Measurements from ENCODE around the gene PEX16.

Gene PEX16

GRCh38 chr11:45876401-45876800 is 41.3 kb downstream of the PEX16 start:
- DNase-seq (ENCODE audit: low read depth), result no peak

GRCh38 chr11:45872651-45873356 is 44.9 kb downstream of the PEX16 start:
- DNase-seq (ENCODE audit: low read depth), result peak; percentile 68
- H3K4me3 ChIP-seq (ENCODE audit: low read depth, low read length), result no peak overlapping the region
- no peak for TF ChIP-seq MAX (IDR thresholded peaks at IDR 0.05; ENCODE audit: low read depth, low read length)
- no peak for TF ChIP-seq POLR2A (IDR thresholded peaks at IDR 0.05; ENCODE audit: extremely low read depth, insufficient read length)
- no peak for TF ChIP-seq MYC (IDR thresholded peaks at IDR 0.05; ENCODE audit: low read depth, low read length)
- peak; percentile 83 for TF ChIP-seq CTCF (IDR thresholded peaks at IDR 0.05; ENCODE audit: low read depth, low read length)

More at GRCh38 chr11:45876401-45876800, 41.3 kb downstream of the PEX16 start:
- no peak for TF ChIP-seq MAX (IDR thresholded peaks at IDR 0.05; ENCODE audit: low read depth, low read length)
- TF ChIP-seq CTCF (IDR thresholded peaks at IDR 0.05; ENCODE audit: low read depth, low read length), result no peak
- TF ChIP-seq POLR2A (IDR thresholded peaks at IDR 0.05; ENCODE audit: extremely low read depth, insufficient read length), result no peak
- TF ChIP-seq MYC (IDR thresholded peaks at IDR 0.05; ENCODE audit: low read depth, low read length), result no peak
- H3K4me3 ChIP-seq (ENCODE audit: low read depth, low read length), result no peak overlapping the region

- no peak for TF ChIP-seq POLR2A (IDR thresholded peaks at IDR 0.05; ENCODE audit: extremely low read depth, insufficient read length)
- no peak for TF ChIP-seq MAX (IDR thresholded peaks at IDR 0.05; ENCODE audit: low read depth, low read length)
- TF ChIP-seq CTCF (IDR thresholded peaks at IDR 0.05; ENCODE audit: low read depth, low read length), result no peak
- TF ChIP-seq MYC (IDR thresholded peaks at IDR 0.05; ENCODE audit: low read depth, low read length), result no peak
- no peak for DNase-seq (ENCODE audit: low read depth)
- H3K4me3 ChIP-seq (ENCODE audit: low read depth, low read length), result no peak overlapping the region
Measured at GRCh38 chr11:45871638-45872037, 46.0 kb downstream of the PEX16 start.

- no peak for DNase-seq (ENCODE audit: low read depth)
- no peak overlapping the region for H3K4me3 ChIP-seq (ENCODE audit: low read depth, low read length)
- TF ChIP-seq CTCF (IDR thresholded peaks at IDR 0.05; ENCODE audit: low read depth, low read length) (no peak), MAX (IDR thresholded peaks at IDR 0.05; ENCODE audit: low read depth, low read length) (no peak), MYC (IDR thresholded peaks at IDR 0.05; ENCODE audit: low read depth, low read length) (no peak), POLR2A (IDR thresholded peaks at IDR 0.05; ENCODE audit: extremely low read depth, insufficient read length) (no peak)
Measured at GRCh38 chr11:45870706-45871105, 47.0 kb downstream of the PEX16 start.

GRCh38 chr11:45869551-45869950 is 48.1 kb downstream of the PEX16 start:
- no peak for DNase-seq (ENCODE audit: low read depth)
- H3K4me3 ChIP-seq (ENCODE audit: low read depth, low read length), result no peak overlapping the region
- no peak for TF ChIP-seq POLR2A (IDR thresholded peaks at IDR 0.05; ENCODE audit: extremely low read depth, insufficient read length)
- TF ChIP-seq CTCF (IDR thresholded peaks at IDR 0.05; ENCODE audit: low read depth, low read length), result no peak
- no peak for TF ChIP-seq MAX (IDR thresholded peaks at IDR 0.05; ENCODE audit: low read depth, low read length)
- TF ChIP-seq MYC (IDR thresholded peaks at IDR 0.05; ENCODE audit: low read depth, low read length), result no peak
